HG03439 (cell line): Measurements from ENCODE around the gene DNAH11.

Experiments
- ATAC-seq: cut with Tn5 transposase; IDR thresholded peaks from one replicate; pipeline ENCODE4 v1.9.1; 2021; ENCODE audit warnings: mild to moderate bottlenecking, moderate library complexity; ENCODE audit not compliant: unreplicated experiment

The DNAH11 gene

DNA sequence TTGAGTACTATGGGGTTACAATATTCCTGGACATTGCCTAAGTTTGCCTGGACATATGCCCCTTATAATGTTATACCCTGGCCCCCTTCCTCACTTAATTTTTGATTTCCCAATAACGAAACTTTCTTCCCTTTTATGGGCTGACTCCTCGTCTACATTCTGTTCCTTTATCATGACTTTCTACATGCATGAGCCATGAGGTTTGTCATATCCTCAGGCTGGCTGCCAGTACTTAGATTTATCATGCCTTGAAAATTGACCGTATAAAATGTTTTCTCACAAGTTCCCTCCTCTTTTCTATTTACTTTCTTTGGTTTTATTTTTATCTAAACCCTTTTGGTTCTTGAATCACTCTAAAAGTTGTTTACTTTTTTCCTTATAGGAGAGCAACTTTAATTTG is 4.7 kb downstream of the DNAH11 start:
- ATAC-seq: no peak

DNA sequence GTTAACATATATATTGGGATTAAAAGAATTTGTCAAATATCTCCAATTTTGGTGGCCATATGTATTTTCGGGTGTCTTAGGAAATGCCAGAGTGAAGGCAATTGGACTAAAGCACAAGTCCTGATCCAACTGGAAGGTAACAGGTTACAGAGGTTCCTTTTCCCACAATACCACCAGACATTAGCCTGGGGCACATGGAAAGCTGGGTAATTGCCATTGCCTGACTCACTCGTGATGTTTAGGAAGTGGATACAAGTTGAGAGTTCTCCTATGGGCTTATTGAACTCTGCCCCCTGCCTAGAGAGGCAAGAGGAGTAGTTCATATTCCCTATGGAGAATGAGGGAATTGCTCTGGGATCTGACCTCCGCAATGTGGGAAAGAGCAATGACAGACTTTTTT is 5.7 kb downstream of the DNAH11 start:
- no peak for ATAC-seq

DNA sequence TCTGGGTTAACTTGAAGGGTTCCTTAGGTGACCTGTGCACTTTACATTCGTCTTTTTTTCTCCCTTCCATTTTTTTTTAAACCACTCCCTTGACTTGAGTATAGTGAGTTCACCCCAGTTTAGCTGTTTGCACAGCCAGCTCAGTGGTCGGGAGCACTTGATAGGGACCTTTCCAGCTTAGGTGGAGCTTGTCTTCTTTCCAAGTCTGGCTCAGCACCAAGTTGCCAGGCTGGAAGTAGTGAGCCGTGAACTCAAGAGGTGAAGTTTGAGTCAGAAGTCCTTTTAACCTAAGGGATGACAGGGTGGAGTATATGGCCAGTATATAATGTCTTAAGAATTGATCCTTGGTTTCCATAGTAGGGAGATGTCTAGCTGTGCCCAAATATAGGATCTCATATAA is 7.2 kb downstream of the DNAH11 start:
- no peak for ATAC-seq

- ATAC-seq: no peak
Observed at GRCh38 chr7:21550821-21551531, 8.1 kb downstream of the DNAH11 start.

DNA sequence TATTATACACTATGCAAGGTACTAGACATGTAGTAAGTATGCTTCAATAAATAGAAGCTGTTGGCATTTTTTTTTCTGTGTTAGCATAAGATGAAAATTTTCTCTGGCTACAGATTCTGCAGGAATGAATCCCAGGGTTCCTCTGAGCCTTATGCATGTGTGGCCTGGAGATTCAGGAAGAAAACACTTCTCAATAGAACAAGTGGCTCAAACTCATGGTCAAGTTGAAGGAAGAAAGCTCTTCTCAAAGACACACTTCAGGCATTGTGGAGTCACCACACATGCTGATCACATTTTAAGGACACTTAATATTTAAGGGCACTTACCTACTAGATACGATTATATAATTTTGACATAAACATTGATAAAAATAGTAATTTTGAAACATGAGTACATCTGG is 19.5 kb downstream of the DNAH11 start:
- no peak for ATAC-seq

GRCh38 chr7:21565614-21566013 is 22.8 kb downstream of the DNAH11 start:
- no peak for ATAC-seq

- no peak for ATAC-seq
Observed at GRCh38 chr7:21566094-21566493, 23.3 kb downstream of the DNAH11 start.

DNA sequence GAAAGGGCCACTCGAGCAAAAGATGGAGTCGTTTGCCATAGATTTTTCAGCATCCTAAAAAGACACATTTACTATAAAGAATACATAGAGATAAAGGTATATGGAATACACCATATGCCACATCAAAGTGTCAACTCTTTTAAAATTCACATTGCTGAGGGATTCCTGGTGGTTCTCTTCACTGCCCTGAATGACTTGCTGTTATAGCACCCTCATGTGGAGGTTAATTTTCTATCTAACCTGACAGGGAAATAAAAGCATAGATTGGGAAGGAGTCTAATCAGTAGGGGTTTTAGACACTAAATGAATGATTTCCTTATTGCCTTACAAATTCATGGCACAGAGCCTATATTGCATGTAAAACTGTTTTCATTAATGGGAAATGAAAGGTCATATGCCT is 25.9 kb downstream of the DNAH11 start:
- no peak for ATAC-seq

DNA sequence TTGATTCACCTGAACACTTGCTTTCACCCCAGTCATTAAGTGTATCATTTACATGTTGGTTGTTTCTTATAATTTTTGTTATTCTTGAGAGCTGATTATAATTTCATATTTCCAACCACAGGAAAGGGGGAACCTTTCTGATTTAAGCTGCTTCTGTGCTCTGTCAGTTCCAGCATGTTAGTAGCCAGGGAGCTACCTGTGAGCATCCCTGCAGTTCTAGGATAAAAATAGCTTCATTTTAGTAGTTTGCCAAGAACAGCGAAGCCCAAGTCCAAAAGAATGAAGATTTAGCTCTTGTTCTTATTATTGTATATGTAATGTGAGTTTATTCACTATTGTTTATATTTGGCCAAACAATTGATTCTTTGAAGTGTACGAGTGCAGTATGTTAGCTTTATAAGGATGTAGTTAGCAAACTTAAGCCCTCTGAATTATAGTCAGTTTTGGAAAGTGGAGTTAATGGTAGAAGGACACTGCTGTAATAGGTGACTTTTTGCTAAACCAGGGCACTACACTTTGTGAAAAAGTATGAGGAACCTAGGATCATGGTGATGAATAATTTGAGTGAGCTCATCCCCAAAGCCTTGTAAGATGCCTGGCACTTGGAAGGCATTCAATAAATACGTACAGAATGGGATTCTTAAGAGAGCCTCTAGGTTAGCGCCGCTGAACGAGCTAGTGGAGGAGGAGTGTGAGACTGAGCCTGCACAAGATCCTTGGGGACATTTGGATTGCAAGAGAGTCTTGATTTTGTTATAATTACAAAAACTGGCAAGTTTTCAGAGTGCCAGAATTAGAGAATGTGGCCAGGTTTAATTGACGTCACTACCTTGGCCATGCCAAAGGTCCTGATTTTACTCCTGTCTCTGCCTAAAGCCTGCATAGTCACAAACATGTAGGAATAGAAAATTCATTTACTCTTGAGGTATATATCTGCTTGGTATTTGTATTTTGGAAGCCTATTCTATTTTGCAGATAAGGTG is 29.8 kb downstream of the DNAH11 start:
- no peak for ATAC-seq

DNA sequence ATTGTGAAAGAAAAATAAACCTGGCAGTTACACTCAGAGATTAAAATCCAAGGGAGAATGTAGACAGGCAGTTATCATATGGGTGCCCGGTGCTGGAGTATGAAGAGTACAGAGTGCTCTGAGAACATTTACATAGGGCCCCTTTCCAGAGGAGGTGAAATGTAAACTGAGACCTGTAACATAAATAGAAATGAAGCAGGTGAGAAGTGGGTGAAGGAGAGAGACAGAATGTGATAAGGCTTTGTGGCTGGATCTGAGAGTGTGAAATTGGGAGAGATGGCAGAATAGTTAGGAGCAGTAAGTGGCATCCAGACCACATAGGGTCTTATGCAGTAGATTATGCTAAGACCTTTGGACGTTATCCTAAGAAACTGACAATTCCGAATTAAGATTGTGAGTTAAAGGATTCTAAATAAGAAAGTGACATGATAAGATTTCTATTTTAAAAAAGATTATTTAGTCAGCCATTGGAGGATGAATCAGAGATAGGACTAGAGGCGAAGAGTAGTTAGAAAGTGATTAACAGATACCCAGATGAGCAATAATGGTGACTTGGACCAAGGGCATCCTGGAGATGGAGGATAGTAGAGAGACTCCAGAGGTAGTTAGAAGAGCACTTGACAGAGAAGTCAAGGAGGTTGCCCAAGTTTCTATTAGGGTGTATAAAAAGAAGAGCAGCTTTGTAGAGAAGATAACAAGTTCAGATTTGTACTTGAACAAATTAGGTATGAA is 36.7 kb downstream of the DNAH11 start:
- peak; percentile 38 for ATAC-seq

GRCh38 chr7:21580073-21580521 is 37.3 kb downstream of the DNAH11 start:
- ATAC-seq: peak; percentile 65

DNA sequence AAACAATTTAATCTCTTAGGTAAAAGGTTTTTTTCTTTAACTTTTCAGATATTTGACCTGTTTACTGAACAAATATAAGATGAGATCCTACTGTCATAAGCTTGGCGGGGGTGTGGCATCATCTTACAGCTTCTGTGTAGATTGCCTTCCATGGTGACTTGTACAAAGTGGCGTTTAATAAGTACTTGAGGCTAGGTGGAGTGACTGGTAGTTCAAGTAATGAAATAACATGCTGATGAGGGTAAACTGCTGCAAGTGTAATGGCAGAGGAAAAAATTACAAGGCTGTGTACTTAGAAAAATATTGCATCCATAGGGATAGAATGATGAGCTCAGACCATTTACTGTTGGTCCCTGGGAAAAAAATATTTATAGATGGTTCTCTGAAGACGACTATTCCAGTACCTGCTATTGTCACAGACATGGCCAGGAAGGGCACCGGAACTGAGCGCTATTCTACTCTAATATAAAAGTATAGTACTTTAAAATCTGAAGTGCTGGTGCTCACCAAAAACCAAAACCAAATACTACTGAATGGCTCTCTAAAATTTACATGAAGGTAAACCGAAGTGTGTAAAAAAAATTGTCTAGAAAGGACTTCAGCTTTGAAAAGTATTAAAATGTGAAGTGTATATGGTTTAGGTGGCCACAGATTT is 42.4 kb downstream of the DNAH11 start:
- no peak for ATAC-seq

- ATAC-seq: no peak
Observed at GRCh38 chr7:21587139-21587784, 44.4 kb downstream of the DNAH11 start.

DNA sequence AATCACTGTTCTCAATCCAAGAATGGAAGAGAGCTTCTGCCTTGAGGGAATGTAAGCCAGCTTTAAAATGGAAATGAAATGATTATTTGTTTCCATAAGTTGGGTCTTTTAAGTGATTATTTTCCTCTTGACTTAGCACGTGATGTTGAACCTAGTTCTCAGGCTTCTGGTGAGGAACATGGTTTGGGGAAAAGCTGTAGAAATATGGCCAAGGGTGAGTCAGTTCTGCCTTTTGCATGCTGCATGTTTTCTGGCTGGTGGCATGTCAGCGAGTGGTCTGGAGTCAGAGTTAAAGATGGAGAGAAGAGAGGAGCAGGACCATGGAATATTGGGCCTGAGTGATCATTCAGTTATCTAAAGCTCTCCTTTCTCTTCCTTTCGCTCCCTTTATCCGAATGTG is 54.0 kb downstream of the DNAH11 start:
- no peak for ATAC-seq

GRCh38 chr7:21603462-21603861 is 60.6 kb downstream of the DNAH11 start:
- ATAC-seq: no peak

DNA sequence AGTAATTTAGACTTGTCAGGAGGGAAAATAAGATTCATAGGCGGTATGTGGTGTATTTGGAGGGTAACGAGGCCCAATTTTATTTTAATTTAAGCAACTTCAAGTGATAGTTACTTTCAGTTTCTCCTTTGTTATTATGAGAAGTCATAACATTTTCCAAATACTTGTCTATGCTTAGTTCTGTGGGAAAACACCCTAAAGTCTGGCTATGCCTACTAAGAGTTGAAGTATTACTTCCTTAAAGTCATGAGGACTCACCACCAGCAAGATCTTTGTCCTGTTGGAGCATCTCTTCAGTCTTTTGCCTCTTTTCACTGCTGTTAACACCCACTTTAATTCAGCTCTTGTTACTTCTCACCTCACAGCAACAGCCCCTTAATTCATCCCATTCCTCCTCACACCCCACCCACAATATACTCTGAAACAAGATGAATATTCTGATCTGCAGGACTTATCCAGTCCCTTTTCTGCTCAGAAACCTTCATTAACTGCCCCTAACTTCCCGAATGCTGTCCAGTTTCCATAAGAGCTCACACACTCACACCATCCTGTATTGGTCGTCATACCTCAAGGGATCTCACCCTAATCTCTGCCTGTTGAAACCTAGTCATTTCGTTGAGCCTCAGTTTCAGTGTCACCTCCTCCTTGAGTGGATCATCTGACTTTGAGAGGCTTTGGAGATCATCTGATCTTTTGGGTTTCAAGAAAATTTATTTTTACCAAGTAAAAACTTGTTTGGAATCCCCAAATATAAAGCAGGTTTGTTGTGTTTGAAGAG is 61.3 kb downstream of the DNAH11 start:
- ATAC-seq: no peak

DNA sequence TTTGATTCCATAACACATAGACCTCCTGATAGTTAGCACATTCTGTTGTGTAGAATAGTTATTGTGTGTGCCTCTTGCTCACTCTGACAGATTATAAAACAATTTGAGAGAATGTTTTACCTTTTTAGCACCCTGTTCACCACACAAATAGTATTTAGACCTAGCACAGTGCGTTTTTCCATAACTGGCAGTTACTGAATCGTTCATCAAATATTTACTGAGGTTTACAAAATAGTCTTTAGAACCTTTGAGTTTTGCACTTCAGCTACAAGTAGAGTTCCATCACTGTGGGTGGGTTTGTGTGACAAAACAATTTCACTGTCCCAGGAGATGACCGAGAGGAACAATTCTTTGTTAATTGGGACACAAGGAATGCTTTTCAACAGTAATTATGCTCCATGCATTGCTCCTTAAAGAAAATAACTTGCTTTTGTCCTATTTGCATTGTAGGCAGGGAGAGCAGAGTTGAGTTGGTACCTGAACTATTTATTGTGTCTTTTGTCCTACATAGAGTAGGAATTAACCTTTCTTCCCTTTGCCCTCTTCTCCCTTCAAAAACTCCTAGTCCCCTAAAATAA is 62.3 kb downstream of the DNAH11 start:
- no peak for ATAC-seq

GRCh38 chr7:21608465-21608864 is 65.6 kb downstream of the DNAH11 start:
- ATAC-seq: no peak

DNA sequence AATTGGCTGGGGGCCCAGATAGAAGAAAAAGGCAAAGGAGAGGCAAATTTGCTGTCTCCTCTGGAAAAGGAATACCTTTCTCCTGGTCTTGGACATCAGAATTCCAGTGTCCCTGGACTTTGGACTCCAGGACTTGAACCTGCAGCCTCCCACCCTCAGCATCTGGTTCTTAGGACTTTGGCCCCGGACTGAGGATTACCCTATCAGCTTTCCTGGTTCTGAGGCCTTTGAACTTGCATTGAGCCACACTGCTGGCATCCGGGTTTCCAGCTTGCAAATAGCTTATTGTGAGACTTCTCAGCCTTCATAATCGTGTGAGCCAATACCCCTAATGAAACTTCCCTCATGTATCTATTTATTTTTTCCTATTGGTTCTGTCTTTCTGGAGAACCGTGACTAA is 68.3 kb downstream of the DNAH11 start:
- no peak for ATAC-seq
